ENCODE measurements around the gene FBXO39. TPM values are rescaled to one million over a fixed set of nuclear protein-coding genes. Genes with fewer than 3 reads are reported as not detected.
A peak's percentile ranks its signal among the peaks of the same experiment; 100 is the strongest.

FBXO39 gene
- total RNA-seq, 2 donors from 2014 or later, result not detected

DNA sequence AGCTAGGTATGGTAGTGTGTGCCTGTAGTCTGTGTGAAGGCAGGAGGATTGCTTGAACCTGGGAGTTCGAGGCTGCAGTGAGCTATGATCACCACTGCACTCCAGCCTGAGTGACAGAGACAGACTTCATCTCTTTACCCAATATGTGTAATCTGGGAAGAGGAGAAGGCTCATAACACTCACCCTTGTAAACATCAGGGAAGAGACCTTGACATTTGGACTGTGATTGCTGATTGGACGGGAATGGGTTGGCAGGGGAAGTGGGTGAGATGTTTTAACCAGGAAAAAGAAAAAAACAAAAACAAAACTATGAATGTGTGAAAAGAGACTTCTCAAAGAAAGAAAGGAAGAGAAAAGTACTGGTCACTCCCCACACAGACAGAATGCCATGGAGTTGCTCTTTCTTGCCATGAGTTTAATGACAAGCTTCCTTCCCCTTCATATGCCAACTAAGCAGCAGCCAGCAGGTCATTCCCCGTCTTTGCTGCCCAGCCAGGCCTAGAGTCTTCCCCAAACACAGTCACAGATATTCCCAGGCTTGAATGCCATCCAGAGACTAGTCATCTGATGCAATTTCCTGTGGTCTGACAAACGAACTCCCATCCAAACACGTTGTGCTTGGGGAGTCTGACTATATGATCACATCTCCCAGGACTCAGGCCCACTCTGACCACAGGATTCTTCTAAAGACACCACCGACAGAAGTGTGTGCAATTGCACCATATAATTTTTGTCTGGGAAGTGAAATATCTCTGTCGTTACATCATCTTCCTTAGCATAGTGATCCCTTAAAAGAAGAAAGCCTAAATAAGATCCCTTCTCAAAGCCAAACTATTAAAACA lies 23.7 kb upstream of the FBXO39 start:
- Histone ChIP-seq H3K27ac (peak overlapping the region; percentile 14 to 63 (median 40)), H3K9me3 (no peaks in the 10 kb centered on the region), H3K27me3 (no peaks in the 10 kb centered on the region), H3K36me3 (replicated peaks in 1 of 2; ENCODE audit: insufficient read depth in 1 of 2, low read depth in 2 of 2) (no peaks in the 10 kb centered on the region), H3K4me1 (no peaks in the 10 kb centered on the region), H3K4me3 (no peak overlapping the region)
- intact Hi-C loops (cut with DNase I), result no loop called here
- TF ChIP-seq, protein P1, sequence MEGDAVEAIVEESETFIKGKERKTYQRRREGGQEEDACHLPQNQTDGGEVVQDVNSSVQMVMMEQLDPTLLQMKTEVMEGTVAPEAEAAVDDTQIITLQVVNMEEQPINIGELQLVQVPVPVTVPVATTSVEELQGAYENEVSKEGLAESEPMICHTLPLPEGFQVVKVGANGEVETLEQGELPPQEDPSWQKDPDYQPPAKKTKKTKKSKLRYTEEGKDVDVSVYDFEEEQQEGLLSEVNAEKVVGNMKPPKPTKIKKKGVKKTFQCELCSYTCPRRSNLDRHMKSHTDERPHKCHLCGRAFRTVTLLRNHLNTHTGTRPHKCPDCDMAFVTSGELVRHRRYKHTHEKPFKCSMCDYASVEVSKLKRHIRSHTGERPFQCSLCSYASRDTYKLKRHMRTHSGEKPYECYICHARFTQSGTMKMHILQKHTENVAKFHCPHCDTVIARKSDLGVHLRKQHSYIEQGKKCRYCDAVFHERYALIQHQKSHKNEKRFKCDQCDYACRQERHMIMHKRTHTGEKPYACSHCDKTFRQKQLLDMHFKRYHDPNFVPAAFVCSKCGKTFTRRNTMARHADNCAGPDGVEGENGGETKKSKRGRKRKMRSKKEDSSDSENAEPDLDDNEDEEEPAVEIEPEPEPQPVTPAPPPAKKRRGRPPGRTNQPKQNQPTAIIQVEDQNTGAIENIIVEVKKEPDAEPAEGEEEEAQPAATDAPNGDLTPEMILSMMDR (IDR thresholded peaks at IDR 0.05), result no peak
- TF ChIP-seq POLR2A (IDR thresholded peaks at IDR 0.05), result no peak
- ATAC-seq (peak; percentile 60), DNase-seq (peak in 3 of 4 donors; percentile 18 to 72 (median 28))
- 48 to 55% methylated on average over 7 of the region's 7 CpGs for WGBS, 2 donors

DNA sequence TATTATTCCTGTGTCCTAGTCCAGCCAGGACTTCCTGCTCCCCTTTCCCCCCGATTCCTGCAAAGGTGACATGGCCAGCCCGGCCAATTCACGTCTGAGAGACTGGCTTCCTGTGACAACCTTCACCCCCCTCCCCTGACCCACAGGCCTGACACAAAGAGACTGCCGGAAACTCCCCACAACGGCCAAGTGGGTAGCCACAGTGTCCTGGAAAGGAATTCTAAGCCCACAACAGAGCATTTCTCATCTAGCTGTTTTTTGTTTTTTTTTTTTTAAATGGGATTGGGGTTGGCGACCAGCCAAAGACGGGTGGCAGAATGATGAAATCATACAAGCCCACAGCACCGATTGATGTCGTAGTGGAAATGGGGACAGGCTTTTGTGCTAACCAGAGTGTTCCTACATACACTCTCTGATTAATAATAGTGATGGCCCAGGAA lies 23.0 kb upstream of the FBXO39 start:
- Histone ChIP-seq H3K27me3 (no peaks in the 10 kb centered on the region), H3K9me3 (no peaks in the 10 kb centered on the region), H3K27ac (peak overlapping the region in 3 of 4 donors; percentile 21 to 63 (median 58)), H3K4me1 (no peaks in the 10 kb centered on the region), H3K36me3 (replicated peaks in 1 of 2; ENCODE audit: insufficient read depth in 1 of 2, low read depth in 2 of 2) (no peaks in the 10 kb centered on the region), H3K4me3 (no peak overlapping the region)
- intact Hi-C loops (cut with DNase I), result no loop called here
- ATAC-seq, result peak; percentile 80
- 34 to 37% methylated on average over 9 of the region's 9 CpGs for WGBS, 2 donors
- no peak for TF ChIP-seq POLR2A (IDR thresholded peaks at IDR 0.05)
- TF ChIP-seq, protein P1 (IDR thresholded peaks at IDR 0.05), result no peak
- peak; percentile 21 to 51 (median 26) for DNase-seq

DNA sequence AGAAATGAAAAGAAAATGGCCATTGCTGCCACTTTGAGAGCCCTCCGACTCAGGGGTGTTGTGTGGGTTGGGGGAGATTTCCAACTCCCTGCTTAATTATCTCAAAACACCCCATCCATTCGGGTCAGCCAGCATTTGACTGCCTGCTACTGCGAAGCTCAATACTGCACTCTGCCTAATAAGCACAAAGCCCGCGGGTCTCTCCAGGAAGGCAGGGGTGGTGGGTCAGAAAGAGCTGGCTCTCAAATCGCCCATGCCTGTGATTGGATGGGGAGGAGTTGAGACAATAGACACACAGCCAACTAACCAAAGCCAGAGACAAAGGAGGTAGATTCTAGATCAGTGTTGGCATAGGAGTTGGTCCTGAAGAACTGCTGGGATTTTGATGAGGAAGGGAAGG lies 22.5 kb upstream of the FBXO39 start:
- Histone ChIP-seq H3K9me3 (no peaks in the 10 kb centered on the region), H3K27me3 (no peaks in the 10 kb centered on the region), H3K4me1 (no peaks in the 10 kb centered on the region), H3K27ac (peak overlapping the region in 2 of 4 donors; percentile 58 to 63), H3K36me3 (replicated peaks in 1 of 2; ENCODE audit: insufficient read depth in 1 of 2, low read depth in 2 of 2) (no peaks in the 10 kb centered on the region), H3K4me3 (no peak overlapping the region)
- WGBS, 2 donors, result 50 to 69% methylated on average over 4 to 6 of the region's 6 CpGs
- no peak for DNase-seq
- ATAC-seq, result no peak
- intact Hi-C loops (cut with DNase I), result no loop called here
- no peak for TF ChIP-seq POLR2A (IDR thresholded peaks at IDR 0.05)
- TF ChIP-seq, protein P1 (IDR thresholded peaks at IDR 0.05), result no peak

DNA sequence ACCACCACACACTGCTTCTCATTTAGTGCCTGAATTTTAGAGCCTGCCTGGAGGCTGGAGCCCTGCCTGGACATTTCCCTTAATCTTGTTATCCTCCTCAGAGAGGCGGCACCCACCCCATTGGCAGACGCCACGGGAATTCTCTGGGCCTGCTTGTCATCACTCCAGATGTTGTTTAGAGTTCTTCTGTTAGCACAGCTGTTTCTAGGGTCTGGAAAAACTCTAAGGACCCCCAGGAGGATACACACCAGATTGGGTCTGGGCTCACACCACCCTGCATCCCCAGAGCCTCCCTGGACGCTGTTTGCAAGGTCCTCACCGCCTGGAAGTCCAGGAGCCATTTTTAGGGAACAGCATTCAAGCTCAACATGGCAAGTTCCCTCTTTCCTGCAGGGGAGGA lies 20.7 kb upstream of the FBXO39 start:
- Histone ChIP-seq H3K27ac (peak overlapping the region in 3 of 4 donors; percentile 58 to 63 (median 59)), H3K4me1 (no peaks in the 10 kb centered on the region), H3K27me3 (no peaks in the 10 kb centered on the region), H3K36me3 (replicated peaks in 1 of 2; ENCODE audit: insufficient read depth in 1 of 2, low read depth in 2 of 2) (no peaks in the 10 kb centered on the region), H3K4me3 (no peak overlapping the region), H3K9me3 (no peaks in the 10 kb centered on the region)
- TF ChIP-seq, protein P1 (IDR thresholded peaks at IDR 0.05), result no peak
- TF ChIP-seq POLR2A (IDR thresholded peaks at IDR 0.05), result no peak
- DNase-seq, result peak in 1 of 4 donors; percentile 32
- intact Hi-C loops (cut with DNase I), result no loop called here
- 62 to 72% methylated on average over 5 of the region's 5 CpGs for WGBS, 2 donors
- no peak for ATAC-seq

All from body of pancreas (tissue), 4 donors.